ENCODE results near the gene FSHR. TPM values are rescaled to one million over a fixed set of nuclear protein-coding genes. Genes with fewer than 3 reads are reported as not detected.

The FSHR gene
- total RNA-seq, 4 donors from 2014 or later, result not detected

GRCh38 chr2:49032936-49033335 lies 121.4 kb downstream of the FSHR start:
- no peak for DNase-seq
- Histone ChIP-seq H3K4me1 (no peaks in the 10 kb centered on the region), H3K27ac (no peak overlapping the region), H3K9me3 (no peaks in the 10 kb centered on the region), H3K27me3 (no peaks in the 10 kb centered on the region), H3K4me3 (no peak overlapping the region), H3K36me3 (no peaks in the 10 kb centered on the region)
- 40 to 56% methylated on average over 1 of the region's 1 CpG for whole genome bisulfite sequencing, 2 donors (ENCODE audit: low coverage in 1 of 2)
- TF ChIP-seq EP300 (IDR thresholded peaks at IDR 0.05; ENCODE audit: low read depth), result no peak
- no peak for TF ChIP-seq CTCF (IDR thresholded peaks at IDR 0.05)
- TF ChIP-seq POLR2AphosphoS5 (IDR thresholded peaks at IDR 0.05), result no peak
- intact Hi-C loops (cut with DNase I; ENCODE audit: low total_unique reads), result no loop called here
- in situ Hi-C loops (cut with MboI; ENCODE audit: low pct_ligation_motif_present in 1 of 4, low pct_unique_long_range_greater_than_20kb in 1 of 4, low sequenced_read_pairs in 3 of 4), result no loop called here

GRCh38 chr2:49032126-49032525 lies 122.2 kb downstream of the FSHR start:
- no peak for TF ChIP-seq POLR2AphosphoS5 (IDR thresholded peaks at IDR 0.05)
- no peak for TF ChIP-seq EP300 (IDR thresholded peaks at IDR 0.05; ENCODE audit: low read depth)
- TF ChIP-seq POLR2A (IDR thresholded peaks at IDR 0.05), result no peak
- TF ChIP-seq CTCF (IDR thresholded peaks at IDR 0.05), result no peak
- H3K4me1 ChIP-seq, result no peaks in the 10 kb centered on the region
- no peak for DNase-seq
- H3K27me3 ChIP-seq, result no peaks in the 10 kb centered on the region
- intact Hi-C loops (cut with DNase I; ENCODE audit: low total_unique reads), result no loop called here
- in situ Hi-C loops (cut with MboI; ENCODE audit: low pct_ligation_motif_present in 1 of 4, low pct_unique_long_range_greater_than_20kb in 1 of 4, low sequenced_read_pairs in 3 of 4), result no loop called here
- H3K27ac ChIP-seq, result no peak overlapping the region
- 74% methylated on average over 1 of the region's 1 CpG; no CpG with 5 or more reads in 1 of the 2 donors for WGBS, 2 donors (ENCODE audit: low coverage in 1 of 2)
- no peaks in the 10 kb centered on the region for H3K36me3 ChIP-seq
- no peaks in the 10 kb centered on the region for H3K9me3 ChIP-seq
- H3K4me3 ChIP-seq, result no peak overlapping the region

DNA sequence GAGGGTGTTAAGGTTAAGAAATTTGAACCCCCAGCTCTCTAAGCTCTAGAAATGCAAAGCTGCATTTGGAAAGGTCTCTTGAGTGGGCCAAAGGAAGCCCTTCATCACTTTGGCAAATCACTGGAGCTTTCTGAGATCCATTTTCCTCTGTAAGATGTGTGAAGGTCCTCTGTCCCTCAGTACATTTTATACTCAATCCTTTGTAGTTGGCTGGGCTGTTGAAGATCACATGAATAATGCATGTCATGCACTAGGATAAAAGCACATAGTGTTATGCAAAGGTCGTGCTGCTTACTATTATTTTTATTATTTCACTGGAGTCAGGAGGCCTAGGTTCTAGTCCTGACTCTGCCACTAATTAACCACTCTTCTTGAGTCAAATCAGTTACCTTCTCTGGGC lies 124.9 kb downstream of the FSHR start:
- no peak for TF ChIP-seq EP300 (IDR thresholded peaks at IDR 0.05; ENCODE audit: low read depth)
- TF ChIP-seq POLR2A (IDR thresholded peaks at IDR 0.05), result no peak
- TF ChIP-seq POLR2AphosphoS5 (IDR thresholded peaks at IDR 0.05), result no peak
- intact Hi-C loops (cut with DNase I; ENCODE audit: low total_unique reads), result no loop called here
- Histone ChIP-seq H3K36me3 (no peaks in the 10 kb centered on the region), H3K9me3 (no peaks in the 10 kb centered on the region), H3K27me3 (no peaks in the 10 kb centered on the region), H3K4me1 (no peaks in the 10 kb centered on the region), H3K27ac (no peak overlapping the region), H3K4me3 (no peak overlapping the region)
- WGBS, 2 donors (ENCODE audit: low coverage in 1 of 2), result 43 to 55% methylated on average over 1 of the region's 1 CpG
- DNase-seq, result no peak
- in situ Hi-C loops (cut with MboI; ENCODE audit: low pct_ligation_motif_present in 1 of 4, low pct_unique_long_range_greater_than_20kb in 1 of 4, low sequenced_read_pairs in 3 of 4), result no loop called here

GRCh38 chr2:49028101-49028500 lies 126.2 kb downstream of the FSHR start:
- no peak for TF ChIP-seq EP300 (IDR thresholded peaks at IDR 0.05; ENCODE audit: low read depth)
- no peak for TF ChIP-seq POLR2AphosphoS5 (IDR thresholded peaks at IDR 0.05)
- TF ChIP-seq POLR2A (IDR thresholded peaks at IDR 0.05), result no peak
- TF ChIP-seq CTCF (IDR thresholded peaks at IDR 0.05), result no peak
- Histone ChIP-seq H3K9me3 (no peaks in the 10 kb centered on the region), H3K36me3 (no peaks in the 10 kb centered on the region), H3K27ac (no peak overlapping the region), H3K4me3 (no peak overlapping the region), H3K27me3 (no peaks in the 10 kb centered on the region), H3K4me1 (no peaks in the 10 kb centered on the region)
- no peak for DNase-seq
- 69 to 74% methylated on average over 2 to 3 of the region's 3 CpGs for WGBS, 2 donors (ENCODE audit: low coverage in 1 of 2)
- intact Hi-C loops (cut with DNase I; ENCODE audit: low total_unique reads) (no loop called here), in situ Hi-C loops (cut with MboI; ENCODE audit: low pct_ligation_motif_present in 1 of 4, low pct_unique_long_range_greater_than_20kb in 1 of 4, low sequenced_read_pairs in 3 of 4) (no loop called here)

DNA sequence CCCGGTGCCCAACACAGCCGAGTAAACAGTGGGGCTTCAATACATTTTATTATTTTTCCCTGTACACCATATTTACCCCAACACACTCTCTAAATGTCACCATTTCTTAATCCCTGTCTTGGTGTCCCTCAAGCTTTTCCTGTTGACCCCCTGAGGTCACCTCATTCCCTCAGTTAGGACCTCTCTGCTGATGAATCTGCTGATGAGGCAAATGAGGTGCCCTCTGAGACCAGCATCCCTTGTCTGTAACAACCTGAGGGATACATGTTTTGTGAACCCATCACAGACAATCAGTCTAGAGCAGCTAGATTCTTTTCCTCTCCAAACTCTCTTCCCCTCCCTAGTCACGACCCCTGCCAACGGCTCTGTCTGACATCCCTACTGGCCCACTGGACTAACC lies 127.6 kb downstream of the FSHR start:
- Histone ChIP-seq H3K4me3 (no peak overlapping the region), H3K27me3 (no peaks in the 10 kb centered on the region), H3K4me1 (no peaks in the 10 kb centered on the region), H3K27ac (no peak overlapping the region), H3K36me3 (no peaks in the 10 kb centered on the region), H3K9me3 (no peaks in the 10 kb centered on the region)
- in situ Hi-C loops (cut with MboI; ENCODE audit: low pct_ligation_motif_present in 1 of 4, low pct_unique_long_range_greater_than_20kb in 1 of 4, low sequenced_read_pairs in 3 of 4), result no loop called here
- intact Hi-C loops (cut with DNase I; ENCODE audit: low total_unique reads), result no loop called here
- no peak for DNase-seq
- TF ChIP-seq EP300 (IDR thresholded peaks at IDR 0.05; ENCODE audit: low read depth) (no peak), POLR2A (IDR thresholded peaks at IDR 0.05) (no peak), POLR2AphosphoS5 (IDR thresholded peaks at IDR 0.05) (no peak), CTCF (IDR thresholded peaks at IDR 0.05) (no peak)
- 72 to 88% methylated on average over 3 to 4 of the region's 4 CpGs for WGBS, 2 donors (ENCODE audit: low coverage in 1 of 2)
